WI38 (cell line): ENCODE measurements around the gene CLMP.

Experiments
- H3K4me3 ChIP-seq: 2 replicates; pipeline ENCODE4 v1.5.1; 2011; ENCODE audit warnings: low read depth, mild to moderate bottlenecking, control low read depth, low read length
- CTCF ChIP-seq: IDR thresholded peaks from 2 replicates; pipeline ENCODE4 v1.5.1; 2012; ENCODE audit warnings: low read depth, mild to moderate bottlenecking, control low read depth, low read length

The CLMP gene

DNA sequence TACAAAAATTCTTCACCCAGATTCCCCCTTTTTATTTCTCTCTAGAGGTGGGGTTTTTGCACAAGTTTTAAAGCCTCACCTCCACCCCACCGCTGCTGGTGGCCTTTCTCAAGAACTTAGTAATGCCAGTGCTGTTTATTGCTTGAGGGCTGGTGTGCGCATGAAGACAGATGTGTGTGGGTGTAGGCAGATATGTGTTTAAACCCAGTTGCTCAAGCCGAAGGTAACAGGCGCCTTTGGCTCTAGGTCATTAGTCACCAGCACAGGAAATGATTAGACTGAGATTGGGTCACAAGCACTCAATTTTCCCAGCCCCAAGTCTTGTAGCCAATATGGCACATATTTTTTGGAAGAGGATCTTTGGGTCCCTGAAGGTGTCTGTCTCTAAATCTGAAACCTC is 2.7 kb upstream of the CLMP start:
- no peak for TF ChIP-seq CTCF
- H3K4me3 ChIP-seq = no peak overlapping the region

DNA sequence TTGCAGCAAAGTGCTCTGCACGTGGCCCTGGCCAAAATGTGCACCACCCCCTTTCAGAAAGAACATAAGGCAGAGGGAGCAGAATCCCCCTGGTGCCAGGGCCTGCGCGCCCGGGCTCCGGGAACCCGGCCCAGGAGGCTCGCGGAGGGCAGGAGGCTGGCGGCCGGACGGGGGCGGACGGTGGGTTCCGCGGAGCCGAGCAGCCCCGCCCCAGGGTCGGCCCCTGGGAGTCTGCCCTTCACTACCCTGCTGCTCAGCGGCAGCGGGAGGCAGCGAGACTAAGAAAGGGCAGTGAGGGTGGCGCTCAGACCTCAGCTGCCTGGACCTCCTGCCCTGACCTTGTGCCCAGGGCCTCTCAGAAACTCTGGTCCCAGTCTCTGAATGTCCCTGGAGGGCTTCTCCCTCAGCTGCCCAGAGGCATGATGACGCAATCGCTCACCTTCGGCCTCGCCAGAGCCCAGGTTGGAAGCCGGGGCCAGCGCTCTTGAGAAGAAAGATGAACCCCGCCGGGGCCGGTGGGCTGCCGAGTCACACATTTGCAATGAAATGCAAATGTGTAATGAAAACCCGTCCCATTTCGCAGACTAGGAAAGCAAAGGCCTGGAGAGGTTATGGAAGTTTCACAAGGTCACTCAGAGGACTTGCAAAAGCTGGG is 1.1 kb upstream of the CLMP start:
- peak overlapping the region; percentile 90 for H3K4me3 ChIP-seq
- TF ChIP-seq CTCF = no peak

- peak overlapping the region; percentile 90 for H3K4me3 ChIP-seq
- no peak for TF ChIP-seq CTCF
Measured at GRCh38 chr11:123194337-123195187, 486 bp downstream of the CLMP start.

- no peak for TF ChIP-seq CTCF
- H3K4me3 ChIP-seq = peak overlapping the region; percentile 90
Measured at GRCh38 chr11:123193742-123194141, 1.3 kb downstream of the CLMP start.

DNA sequence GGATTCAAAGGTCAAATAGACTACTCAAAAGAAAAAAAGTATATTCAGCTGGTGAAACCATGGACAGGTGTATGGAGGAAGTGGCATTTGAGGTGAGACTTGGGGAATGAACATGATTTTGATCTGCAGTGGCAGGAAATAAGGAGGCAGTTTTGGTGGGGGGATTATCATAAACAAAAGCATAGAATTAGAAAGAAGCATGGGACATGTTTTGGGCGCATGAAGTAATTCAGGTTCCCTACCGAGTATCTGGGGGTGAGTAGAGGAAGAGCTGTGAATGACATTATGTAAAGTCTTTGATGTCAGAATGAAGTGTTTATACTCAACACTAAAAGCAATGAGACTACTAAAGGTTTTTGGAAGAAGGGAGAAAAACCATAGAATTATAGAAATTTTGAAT is 3.1 kb downstream of the CLMP start:
- H3K4me3 ChIP-seq = peak overlapping the region; percentile 4; the same call in 1 of the 2 replicates
- no peak for TF ChIP-seq CTCF

DNA sequence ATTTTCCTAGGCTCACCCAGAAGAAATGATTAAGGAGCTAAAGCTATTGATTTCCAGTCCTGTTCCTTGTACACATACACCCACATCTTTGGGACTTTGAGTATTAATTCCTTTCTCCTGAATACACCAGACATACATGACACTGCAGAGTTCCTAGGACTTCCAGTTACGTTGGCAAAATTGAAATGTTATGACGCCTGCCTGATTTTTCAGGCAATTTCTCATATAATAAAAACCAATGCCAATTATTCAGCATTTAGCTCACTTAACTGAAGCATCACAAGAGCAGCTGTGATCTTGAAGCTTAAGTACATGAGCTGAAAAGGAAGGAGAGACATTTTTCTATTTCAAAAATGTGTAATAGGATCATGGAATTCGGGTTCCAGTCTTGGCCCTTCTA is 4.5 kb downstream of the CLMP start:
- no peak for TF ChIP-seq CTCF
- no peak overlapping the region for H3K4me3 ChIP-seq

GRCh38 chr11:123188508-123189165 is 6.4 kb downstream of the CLMP start:
- TF ChIP-seq CTCF = no peak
- peak overlapping the region; percentile 52 for H3K4me3 ChIP-seq
